ENCODE data around the gene HECTD3.
"Not testable (repeated sequence)": the region's sequence is repeated elsewhere in the genome, so short reads cannot be mapped to it uniquely, and the experiment has no call there.

Gene HECTD3

DNA sequence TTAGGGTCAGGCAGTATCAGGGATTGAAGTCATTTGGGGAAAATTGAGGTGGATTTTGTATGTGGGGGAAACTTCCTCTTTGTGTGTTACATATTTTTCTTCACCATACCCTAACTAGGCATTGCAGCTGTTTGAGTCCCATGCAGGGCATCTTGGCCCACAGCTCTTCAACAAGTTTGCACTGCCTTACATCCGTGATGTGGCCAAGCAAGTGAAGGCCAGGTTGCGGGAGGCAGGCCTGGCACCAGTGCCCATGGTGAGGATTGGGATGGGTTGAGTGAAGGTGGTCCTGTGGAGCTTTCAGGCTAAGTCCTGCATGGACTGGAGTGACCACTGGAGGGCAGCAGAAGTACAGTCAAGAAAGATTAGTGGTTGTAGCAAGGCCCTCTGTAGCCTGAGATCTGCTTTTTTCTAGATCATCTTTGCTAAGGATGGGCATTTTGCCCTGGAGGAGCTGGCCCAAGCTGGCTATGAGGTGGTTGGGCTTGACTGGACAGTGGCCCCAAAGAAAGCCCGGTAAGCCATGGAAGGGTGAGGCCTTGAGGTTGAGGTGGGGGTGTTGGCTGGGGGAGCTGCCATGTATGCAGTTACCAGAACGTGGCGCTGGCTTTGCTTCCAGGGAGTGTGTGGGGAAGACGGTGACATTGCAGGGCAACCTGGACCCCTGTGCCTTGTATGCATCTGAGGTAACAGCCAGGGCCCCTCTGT lies 3.4 kb upstream of the HECTD3 start:
- DNase-seq (ENCODE audit: low read depth in 2 of 2): peak; percentile 53 to 62

DNA sequence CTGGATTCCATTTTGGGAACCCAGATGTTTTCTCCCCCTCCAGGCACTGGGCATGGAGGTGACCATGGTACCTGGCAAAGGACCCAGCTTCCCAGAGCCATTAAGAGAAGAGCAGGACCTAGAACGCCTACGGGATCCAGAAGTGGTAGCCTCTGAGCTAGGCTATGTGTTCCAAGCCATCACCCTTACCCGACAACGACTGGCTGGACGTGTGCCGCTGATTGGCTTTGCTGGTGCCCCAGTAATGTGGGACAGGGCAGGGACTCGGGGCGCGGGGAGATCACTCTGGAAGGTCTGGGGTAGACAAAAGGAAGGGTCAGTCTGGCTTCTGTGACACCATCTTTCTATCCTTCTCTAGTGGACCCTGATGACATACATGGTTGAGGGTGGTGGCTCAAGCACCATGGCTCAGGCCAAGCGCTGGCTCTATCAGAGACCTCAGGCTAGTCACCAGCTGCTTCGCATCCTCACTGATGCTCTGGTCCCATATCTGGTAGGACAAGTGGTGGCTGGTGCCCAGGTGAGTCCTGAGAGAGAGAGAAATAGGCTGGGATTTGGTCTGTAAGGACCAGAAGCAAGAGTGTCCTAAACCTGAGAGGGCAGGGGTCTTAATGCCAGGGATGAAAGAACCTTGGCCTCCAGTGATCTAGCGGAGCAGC lies 2.6 kb upstream of the HECTD3 start:
- no peak for DNase-seq (ENCODE audit: low read depth in 2 of 2)

DNA sequence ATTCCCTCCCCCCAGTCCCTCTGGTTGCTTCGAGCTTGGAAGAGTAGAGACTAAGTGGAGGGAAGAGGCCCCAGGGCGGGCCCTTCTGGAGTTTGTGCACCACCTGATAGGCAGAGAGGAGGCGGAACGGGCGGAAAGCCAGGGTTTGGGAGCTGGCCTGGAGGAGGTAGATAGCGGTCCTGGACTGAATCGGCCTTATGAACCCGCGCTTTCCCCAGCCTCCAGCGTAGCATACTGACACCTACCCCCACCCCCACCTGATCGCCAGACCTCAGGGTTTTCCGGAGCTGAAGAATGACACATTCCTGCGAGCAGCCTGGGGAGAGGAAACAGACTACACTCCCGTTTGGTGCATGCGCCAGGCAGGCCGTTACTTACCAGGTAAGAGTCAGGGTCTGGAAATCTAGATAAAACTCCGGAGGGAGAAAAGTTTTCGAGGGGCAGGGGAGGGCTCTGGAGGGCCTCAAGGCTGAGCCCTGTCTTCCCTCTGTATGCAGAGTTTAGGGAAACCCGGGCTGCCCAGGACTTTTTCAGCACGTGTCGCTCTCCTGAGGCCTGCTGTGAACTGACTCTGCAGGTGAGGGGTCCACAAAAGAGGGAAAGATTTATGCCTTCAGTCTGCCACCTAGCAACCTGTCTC lies 1.6 kb upstream of the HECTD3 start:
- no peak for DNase-seq (ENCODE audit: low read depth in 2 of 2)

DNA sequence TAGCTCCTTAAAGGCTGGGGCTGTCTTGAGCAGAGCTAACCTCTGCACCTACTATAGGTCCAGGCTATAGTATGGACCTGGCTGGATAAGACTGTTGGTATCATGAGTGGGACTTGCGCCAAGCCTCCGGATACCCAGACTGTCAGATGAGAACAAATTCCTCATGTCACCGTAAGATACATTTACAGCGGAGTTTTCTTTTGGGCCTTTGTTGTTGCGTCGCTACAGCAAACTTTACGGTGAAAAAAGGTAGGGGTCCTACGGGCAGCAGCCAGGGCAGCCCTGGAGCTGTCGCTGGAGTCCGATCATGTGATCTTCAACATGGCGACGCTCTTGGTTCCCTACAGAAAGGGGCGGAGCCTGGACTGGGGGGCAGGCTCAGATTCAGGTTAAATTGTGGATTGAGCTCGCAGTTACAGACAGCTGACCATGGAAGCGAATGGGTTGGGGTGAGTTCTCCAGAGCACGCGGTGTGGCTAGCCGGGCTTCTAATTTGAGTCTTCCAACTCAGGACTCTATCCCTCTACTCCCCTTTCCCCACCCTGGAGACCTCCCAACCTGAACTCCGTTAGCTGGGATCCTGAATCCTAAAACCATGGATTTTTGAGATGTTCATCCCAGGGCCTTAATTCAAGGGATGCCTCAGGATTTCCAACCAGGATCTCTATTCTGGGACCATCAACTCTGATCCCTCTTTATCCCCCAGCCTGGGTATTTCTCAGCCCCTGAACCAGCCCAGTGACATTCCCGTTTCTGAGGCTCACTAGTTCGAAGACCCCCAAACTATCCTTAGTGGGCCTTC lies 914 bp upstream of the HECTD3 start, which contains the start of gene UROD:
Gene UROD, plus strand, starts transcription at position 418 of the 802 bp plus-strand sequence. Its CDS starts 12 bp downstream, at position 430.
- DNase-seq (ENCODE audit: low read depth in 2 of 2): peak; percentile 65 to 76

DNA sequence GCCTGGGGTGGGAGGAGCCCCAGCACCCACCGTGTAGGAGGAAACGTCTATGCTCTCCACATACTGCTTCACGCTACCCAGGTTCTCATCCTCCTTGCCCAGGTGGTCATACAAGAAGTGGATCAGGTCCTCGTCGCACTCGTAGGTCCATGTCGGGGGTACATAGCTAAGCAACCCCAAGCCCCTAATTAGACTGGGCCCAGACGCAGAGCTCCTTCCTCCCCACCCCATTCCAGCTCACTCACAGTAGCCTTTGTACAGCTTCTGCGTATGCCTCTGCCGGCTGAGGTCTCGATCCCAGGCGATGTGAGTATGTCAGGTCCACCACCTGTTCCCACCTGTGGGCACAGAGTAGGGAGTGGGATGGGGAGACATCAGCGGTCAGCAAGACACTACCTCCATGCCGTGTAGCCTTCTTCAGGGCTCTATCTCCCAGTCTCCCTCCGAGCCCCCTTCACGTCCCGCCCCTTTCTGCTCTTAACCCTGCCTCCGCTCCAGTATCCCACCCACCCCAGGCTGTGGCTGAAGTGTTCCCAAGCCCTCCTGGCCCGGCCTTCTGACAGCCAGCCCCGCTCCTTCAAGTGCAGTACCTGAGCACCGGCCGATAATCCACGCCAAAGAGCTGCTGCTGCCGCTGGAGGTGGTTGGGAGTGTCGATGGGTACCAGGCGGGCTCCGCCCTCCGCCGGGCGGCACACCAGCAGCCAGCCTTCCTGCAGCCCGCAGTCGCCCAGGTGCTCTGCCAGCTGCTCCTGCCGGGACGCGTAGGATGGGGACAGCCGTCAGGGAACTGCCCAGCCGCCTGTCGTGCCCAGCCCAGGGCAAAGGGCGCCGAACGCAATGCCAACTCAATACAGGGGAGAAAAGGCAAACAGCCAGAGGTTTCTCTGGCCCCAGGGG lies 919 bp downstream of the HECTD3 start:
- DNase-seq (ENCODE audit: low read depth in 2 of 2): no peak

DNA sequence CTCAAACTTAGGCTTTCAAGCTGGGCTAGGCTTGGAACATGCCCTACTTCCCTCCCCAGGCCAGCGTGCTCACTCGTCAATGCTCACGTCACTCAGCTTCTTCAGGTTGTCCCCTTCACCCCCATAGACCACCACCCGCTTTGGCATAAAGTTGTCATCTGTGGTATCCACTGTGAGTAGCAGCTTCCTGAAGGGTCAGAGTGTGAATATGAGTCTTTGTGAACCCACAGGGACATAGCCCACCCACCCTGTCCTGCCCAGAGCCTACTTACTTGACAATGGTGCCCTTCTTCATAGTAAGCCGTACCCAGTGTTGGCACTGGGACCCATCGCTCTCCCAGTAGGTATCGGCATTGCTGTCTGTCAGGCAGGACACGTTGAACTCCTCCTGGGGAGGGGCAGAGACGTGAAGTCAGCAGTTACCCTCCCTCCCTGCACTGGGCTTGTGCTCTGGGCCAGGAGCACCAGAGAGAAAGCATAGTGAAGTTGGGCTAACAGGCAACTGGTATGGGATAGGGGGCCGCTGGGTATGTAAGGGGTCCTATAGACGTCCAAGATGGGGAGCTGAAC lies 1.7 kb downstream of the HECTD3 start:
- DNase-seq (ENCODE audit: low read depth in 2 of 2): no peak

DNA sequence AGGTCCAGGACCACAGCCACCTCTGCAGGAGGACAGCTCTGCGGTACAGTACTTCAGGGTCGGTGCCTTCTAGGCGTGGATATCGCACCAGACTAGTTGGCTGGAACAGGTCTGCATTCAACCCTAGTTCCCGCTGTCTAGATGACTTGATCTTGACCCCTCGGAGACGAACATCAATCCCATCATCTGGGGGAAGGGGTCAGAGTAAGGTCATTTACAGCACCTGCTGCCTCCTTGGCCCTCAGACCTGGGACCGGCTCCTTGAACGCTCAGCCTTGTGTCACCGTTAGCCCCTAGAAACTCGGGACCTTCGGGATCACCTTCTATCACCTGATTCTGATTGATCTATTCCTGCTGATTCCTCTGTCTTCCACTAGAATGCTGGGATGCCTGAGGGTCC lies 2.6 kb downstream of the HECTD3 start:
- DNase-seq (ENCODE audit: low read depth in 2 of 2): no peak

DNA sequence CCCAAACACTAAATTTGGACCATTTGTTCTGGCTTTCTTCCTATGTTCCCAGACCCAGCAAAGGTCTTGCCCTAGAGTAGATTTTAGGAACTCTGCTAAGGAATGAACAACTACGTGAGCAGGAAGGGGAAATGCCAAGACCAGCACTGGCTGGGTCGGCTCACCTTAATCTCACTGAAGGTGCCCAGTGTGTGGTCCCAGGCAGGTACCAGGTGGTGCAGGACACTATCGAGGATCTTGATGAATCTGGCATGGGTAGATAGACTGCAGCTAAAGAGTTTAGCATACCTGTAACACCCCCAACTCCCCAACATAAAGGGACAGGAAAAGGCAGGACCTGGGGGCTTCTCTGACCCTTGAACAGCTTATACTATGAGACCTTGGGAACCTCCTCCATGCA lies 3.0 kb downstream of the HECTD3 start:
- no peak for DNase-seq (ENCODE audit: low read depth in 2 of 2)

DNA sequence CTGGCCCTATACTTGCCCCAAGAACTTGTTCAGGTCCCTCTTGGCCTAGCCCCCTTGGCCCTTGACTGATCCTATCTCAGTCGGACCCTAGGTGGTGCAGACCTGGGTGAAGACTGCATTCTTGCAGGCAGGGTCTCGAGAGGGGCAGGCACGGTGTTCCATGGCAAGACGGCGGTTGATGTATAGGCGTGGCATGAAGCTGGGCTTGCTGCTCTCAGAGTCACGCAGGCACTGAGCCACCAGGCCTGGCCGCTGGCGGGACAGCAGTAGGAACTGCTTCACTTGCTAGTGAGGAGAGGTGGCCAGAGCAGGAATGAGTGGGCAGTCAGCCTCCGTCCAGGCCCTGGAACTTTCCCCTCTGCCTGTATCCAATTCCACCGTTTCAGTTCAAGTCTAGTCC lies 3.8 kb downstream of the HECTD3 start:
- no peak for DNase-seq (ENCODE audit: low read depth in 2 of 2)

DNA sequence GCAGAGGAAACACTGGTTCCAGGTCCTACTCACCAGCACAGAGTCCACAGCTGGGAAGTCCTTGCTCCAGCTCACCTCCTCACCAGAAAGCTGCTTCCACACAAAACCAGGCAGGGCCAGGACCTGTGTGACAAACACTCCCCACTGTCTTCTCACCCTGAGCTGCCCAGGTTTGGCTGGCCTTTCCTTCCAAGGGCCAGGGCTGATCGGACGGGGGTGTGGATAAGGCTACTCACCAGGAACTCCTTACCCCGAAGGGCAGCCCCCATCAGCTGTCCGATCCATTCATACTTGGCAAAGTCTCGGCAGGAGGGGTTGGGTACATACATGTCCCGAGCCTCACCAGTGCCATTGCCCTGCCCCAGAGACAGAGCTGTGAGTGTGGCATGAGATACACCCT lies 5.4 kb downstream of the HECTD3 start:
- no peak for DNase-seq (ENCODE audit: low read depth in 2 of 2)

DNA sequence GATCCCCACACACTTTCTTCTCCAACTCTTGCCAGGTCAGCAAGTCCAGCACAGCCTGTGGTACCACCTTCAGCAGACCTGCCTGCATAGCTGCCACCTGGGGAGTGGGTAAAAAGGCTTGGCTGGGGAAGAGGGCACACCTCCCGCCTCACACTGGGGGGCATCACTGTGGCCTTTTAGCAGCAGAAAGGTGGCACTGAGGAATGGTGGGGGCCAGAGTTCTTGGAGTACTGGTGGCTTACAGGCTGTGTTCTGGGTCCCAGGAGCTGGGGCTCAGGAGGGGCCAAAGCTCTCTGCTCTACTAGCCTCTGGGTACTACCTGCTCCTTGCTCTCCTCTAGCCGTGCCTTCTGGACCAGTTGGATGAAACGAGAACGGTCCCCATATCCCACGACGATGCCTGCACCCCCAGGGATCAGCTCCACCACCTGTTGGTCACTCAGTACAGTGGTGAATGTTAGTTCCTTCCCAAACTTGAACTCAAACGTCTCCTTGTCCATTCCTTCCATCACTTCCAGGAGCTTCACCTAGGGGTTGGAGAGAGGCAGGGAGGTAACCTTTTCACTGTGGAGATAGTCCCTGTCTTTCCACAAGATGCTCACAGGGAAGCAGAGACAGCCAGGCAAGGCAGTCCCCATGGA lies 6.7 kb downstream of the HECTD3 start:
- DNase-seq (ENCODE audit: low read depth in 2 of 2): no peak

DNA sequence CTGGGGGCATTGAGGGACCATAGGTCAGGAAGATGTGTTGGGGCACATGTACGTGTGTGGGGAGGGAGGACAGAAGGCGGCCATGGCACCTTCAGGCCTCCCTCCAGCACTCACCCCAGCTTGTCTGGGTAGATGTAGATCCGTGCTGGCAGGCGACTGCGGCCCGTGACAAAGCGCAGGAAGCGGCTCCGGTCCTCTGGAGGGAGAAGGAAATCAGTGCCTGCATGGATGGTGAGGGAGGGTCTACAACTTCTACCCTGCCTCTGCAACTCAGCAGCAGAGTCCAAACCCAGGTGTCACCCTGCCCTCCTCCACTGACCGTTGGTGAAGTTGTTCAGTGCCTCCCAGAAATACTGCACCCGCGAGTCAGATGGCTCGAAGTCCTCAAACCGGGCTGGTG lies 7.4 kb downstream of the HECTD3 start:
- no peak for DNase-seq (ENCODE audit: low read depth in 2 of 2)

DNA sequence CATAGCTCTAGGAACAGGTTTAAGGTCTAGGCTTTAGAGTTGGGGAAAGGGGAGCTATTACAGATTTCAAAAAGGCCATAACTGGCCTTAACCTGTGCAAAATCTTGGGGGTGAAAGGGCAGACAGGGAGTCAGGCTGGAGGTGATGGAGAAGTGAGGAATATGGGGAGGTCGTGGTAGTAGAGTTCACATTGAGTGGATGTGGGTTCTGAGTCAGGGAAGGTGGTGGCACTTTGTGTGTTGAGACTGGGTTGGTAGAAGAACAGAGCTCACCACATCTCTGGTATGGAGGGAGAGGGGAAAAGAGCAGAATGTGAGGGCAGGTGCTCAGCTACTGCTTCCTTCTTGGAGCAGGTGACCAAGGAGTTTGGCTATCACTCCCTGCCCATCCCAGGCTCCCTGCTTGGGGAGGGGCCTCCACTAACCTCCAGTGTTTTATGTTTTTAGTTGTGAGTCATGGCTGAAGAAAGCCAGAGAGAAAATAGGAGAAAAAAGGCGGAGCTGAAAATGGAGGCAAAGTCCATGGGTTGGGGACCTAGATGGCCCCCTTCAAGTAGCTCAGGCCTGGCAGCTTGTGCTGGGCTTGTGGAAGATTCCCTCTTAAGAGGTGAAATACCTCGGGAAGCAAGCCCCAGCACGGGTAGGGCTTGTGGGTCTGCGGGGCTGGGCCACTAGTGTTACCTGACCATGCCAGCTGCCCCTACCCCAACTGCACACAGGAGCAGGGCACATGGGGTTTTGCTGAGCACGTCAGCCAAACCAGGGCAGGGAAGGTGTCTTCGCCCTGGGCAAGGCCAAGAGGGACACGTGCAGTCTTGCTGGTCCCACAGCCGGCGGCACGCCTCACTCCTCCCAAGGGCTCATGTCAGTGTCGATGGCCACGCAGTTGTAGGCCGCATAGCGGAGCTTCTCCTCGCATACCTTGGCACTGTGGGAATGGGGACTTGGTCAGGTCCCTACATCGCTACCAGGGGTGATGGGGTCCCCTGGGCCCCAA lies 8.2 kb downstream of the HECTD3 start:
- no peak for DNase-seq (ENCODE audit: low read depth in 2 of 2)

DNA sequence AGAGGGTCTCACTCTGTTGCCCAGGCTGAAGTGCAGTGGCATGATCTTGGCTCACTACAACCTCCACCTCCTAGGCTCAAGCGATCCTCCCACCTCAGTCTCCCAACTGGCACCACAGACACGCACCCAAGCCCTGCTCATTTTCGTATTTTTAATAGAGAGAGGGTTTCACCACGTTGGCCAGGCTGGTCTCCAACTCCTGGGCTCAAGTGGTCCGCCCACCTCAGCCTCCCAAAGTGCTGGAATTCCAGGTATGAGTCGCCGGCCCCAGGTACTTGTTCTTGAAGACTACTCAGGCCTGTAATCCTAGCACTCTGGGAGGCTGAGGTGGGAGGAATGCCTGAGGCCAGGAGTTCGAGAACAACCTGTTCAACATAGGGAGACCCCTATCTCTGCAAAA lies 9.5 kb downstream of the HECTD3 start:
- not testable (repeated sequence) for DNase-seq (ENCODE audit: low read depth in 2 of 2)

DNA sequence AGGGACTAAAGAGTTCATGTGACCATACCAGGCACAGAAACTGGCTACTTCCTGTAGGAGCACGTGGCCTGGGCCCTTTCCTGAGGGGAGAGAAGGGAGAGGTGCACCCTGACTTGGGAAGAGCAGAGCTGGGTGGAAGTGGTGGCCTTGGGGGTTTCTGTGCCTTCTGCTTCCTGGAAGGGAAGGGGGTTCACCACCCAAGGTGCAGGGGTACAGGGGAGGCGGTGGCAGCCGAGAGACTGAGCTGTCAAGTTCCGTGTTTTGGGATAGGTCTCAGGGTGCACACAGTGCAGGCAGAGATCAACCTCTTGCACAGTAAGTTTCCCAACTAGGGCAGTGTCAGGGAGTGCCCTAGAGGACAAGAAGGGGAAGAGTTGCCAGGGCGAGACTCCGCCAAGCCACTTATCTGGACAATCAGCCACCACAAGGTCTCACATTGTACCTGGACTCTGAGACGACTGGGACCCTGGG lies 10.1 kb downstream of the HECTD3 start:
- DNase-seq (ENCODE audit: low read depth in 2 of 2): no peak

DNA sequence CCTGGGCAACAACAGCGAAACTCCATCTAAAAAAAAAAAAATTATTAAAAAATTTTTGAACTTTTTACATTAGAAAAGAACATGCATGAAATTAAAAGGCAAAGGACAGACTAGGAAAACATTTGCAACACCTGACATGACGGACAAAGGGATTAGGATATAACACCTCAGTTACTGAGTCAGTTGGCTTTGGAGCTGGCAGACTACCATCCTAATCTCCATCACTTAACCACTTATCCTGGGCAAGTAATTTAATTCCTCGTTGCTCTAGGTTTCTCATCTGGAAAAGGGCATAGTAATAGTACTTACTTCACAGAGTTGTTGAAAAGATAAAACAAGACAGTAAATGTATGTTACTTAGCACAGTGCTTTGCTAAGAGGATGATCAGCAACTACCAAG lies 11.9 kb downstream of the HECTD3 start:
- DNase-seq (ENCODE audit: low read depth in 2 of 2): no peak

DNA sequence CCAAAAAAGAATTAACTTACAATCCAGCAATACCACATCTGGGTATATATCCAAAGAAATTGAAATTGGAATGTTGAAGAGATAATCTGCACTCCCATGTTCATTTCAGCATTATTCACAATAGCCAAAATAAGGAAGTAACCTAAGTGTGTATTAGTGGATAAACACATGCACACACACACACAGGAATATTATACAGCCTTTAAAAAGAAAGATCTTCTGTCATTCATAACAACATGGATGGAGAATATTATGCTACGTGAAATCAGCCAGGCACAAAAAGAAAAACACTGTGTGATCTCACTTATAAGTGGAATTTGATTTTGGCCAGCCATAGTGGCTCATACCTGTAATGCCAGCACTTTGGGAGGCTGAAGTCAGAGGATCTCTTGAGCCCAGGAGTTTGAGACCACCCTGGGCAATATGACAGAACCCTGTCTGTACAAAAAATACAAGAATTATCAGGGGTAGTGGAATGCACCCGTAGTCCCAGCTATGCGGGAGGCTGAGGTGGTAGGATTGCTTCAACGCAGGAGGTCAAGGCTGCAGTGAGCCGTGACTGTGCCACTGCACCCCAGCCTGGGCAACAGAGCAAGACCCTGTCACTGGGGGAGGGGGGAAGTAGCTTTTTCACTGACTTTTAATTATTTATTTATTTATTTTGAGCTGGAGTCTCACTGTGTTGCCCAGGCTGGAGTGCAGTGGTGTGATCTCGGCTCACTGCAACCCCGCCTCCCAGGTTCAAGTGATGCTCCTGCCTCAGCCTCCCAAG lies 15.5 kb downstream of the HECTD3 start:
- DNase-seq (ENCODE audit: low read depth in 2 of 2): no peak

DNA sequence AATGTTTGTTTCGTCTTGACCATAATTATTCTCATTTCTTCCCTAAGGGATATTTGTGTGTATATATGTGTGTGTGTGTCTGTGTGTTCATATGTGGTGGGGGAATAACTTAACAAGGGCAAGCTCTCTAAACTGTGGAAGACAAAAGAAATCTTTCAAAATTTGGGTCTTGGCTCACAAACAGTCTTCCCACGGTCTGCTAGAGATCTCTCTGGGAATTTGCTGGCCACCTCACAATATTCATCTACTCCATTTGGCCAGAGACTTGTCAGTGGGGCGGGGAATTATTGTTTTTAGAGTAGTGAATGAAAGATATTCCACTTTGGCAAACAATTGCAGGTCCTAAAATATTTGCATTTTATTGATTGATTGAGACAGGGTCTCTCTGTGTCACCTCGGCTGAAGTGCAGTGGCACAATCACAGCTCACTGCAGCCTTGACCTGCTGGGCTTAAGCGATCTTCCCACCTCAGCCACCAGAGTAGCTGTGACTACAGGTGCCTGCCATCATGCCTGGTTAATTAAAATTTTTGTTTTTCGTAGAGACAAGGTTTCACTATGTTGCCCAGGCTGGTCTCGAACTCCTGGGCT lies 16.7 kb downstream of the HECTD3 start:
- DNase-seq (ENCODE audit: low read depth in 2 of 2): no peak

All from stimulated activated CD8-positive, alpha-beta memory T cell treated with anti-CD3 and anti-CD28 coated beads, Interleukin-2, amount 100 ng/mL, for 1 hour (primary cell).